GM18861 (cell line): ENCODE data around the gene NPAS1.
"Not testable (repeated sequence)": the region's sequence is repeated elsewhere in the genome, so short reads cannot be mapped to it uniquely, and the experiment has no call there.

Experiments
- ATAC-seq: cut with Tn5 transposase; IDR thresholded peaks from one replicate; pipeline ENCODE4 v1.9.1; 2021; ENCODE audit not compliant: unreplicated experiment

Gene NPAS1

GRCh38 chr19:47074621-47075020, 55.0 kb downstream of the NPAS1 start:
- no peak for ATAC-seq

- ATAC-seq = no peak
Observed at GRCh38 chr19:47075179-47075810, 55.7 kb downstream of the NPAS1 start.

GRCh38 chr19:47075941-47076340, 56.3 kb downstream of the NPAS1 start:
- no peak for ATAC-seq

GRCh38 chr19:47078351-47078750, 58.7 kb downstream of the NPAS1 start:
- not testable (repeated sequence) for ATAC-seq

GRCh38 chr19:47081095-47081494, 61.5 kb downstream of the NPAS1 start:
- no peak for ATAC-seq

GRCh38 chr19:47082493-47082892, 62.9 kb downstream of the NPAS1 start:
- no peak for ATAC-seq

GRCh38 chr19:47084879-47085439, 65.3 kb downstream of the NPAS1 start:
- no peak for ATAC-seq

- ATAC-seq = no peak
Observed at GRCh38 chr19:47086280-47086679, 66.6 kb downstream of the NPAS1 start.

- ATAC-seq = no peak
Observed at GRCh38 chr19:47089767-47090350, 70.2 kb downstream of the NPAS1 start.

- no peak for ATAC-seq
Observed at GRCh38 chr19:47093254-47093653, 73.6 kb downstream of the NPAS1 start.

GRCh38 chr19:47093841-47094240, 74.2 kb downstream of the NPAS1 start:
- peak; percentile 55 for ATAC-seq

- ATAC-seq = no peak
Observed at GRCh38 chr19:47094557-47095475, 75.2 kb downstream of the NPAS1 start.
